WTC11 (cell line): ENCODE data around the gene PREB. TPM values are rescaled to one million over a fixed set of nuclear protein-coding genes. Genes with fewer than 3 reads are reported as not detected.

Experiments used
- ATAC-seq: fragments of 200-7000 bp; cut with Tn5 transposase; 2 replicates; pipeline ENCODE4 v1.10.0; 2021; ENCODE audit warnings: mild to moderate bottlenecking, moderate library complexity
- CTCF ChIA-PET: fragments of 300-600 bp; sonication (Branson Sonifier 250); formaldehyde crosslinking; loops from one replicate; lab custom pipeline; 2021; ENCODE audit warnings: antibody characterized with exemption; lab: Charles Lee
- POLR2A ChIA-PET: fragments of 350-600 bp; sonication (Branson Sonifier 250); formaldehyde crosslinking; loops from one replicate; lab custom pipeline; 2021; ENCODE audit warnings: antibody characterized with exemption; lab: Charles Lee
- DNase-seq: peaks from one replicate; pipeline ENCODE4 v3.0.0; 2021; ENCODE audit warnings: low spot score
- H3K27ac Mint-ChIP-seq: 2 replicates; pipeline ENCODE4 v1.8.0; 2021; ENCODE audit warnings: mixed read lengths
- H3K27me3 Mint-ChIP-seq: 2 replicates; pipeline ENCODE4 v1.8.0; 2021; ENCODE audit warnings: low read depth, mild to moderate bottlenecking, moderate library complexity, mixed read lengths
- H3K36me3 Mint-ChIP-seq: 2 replicates; pipeline ENCODE4 v1.8.0; 2021; ENCODE audit warnings: mixed read lengths
- H3K4me1 Mint-ChIP-seq: 2 replicates; pipeline ENCODE4 v1.8.0; 2022; ENCODE audit warnings: mixed read lengths
- H3K4me3 Mint-ChIP-seq: 2 replicates; pipeline ENCODE4 v1.8.0; 2021; ENCODE audit warnings: mild to moderate bottlenecking, moderate library complexity, mixed read lengths
- H3K9me3 Mint-ChIP-seq: 2 replicates; pipeline ENCODE4 v1.8.0; 2021; ENCODE audit warnings: mixed read lengths
- ATF1 ChIP-seq: sonication (generic); formaldehyde crosslinking; IDR thresholded peaks from 2 replicates; pipeline ENCODE4 v1.8.1; 2023; ENCODE audit warnings: mild to moderate bottlenecking, moderate library complexity, missing genetic modification reagents
- EMX1 ChIP-seq: fragments of 250-450 bp; sonication (Bioruptor Pico); IDR thresholded peaks from 2 replicates; pipeline ENCODE4 v1.8.0; 2021; ENCODE audit warnings: mild to moderate bottlenecking
- ETV6 ChIP-seq: sonication (generic); formaldehyde crosslinking; IDR thresholded peaks from 2 replicates; pipeline ENCODE4 v1.8.1; 2022; ENCODE audit warnings: mild to moderate bottlenecking, missing genetic modification reagents
- FOXK1 ChIP-seq: sonication (generic); formaldehyde crosslinking; IDR thresholded peaks from 2 replicates; pipeline ENCODE4 v1.8.0; 2022; ENCODE audit warnings: mild to moderate bottlenecking, moderate library complexity, missing genetic modification reagents
- FOXP1 ChIP-seq: sonication (generic); formaldehyde crosslinking; IDR thresholded peaks from 2 replicates; pipeline ENCODE4 v1.8.0; 2022; ENCODE audit warnings: missing genetic modification reagents, mild to moderate bottlenecking, moderate library complexity, borderline replicate concordance
- GRHL2 ChIP-seq: fragments of 250-450 bp; sonication (Bioruptor Pico); IDR thresholded peaks from 2 replicates; pipeline ENCODE4 v1.8.0; 2022; ENCODE audit warnings: mild to moderate bottlenecking, moderate library complexity; ENCODE audit not compliant: insufficient replicate concordance, severe bottlenecking
- MXD4 ChIP-seq: fragments of 250-450 bp; sonication (Bioruptor Pico); IDR thresholded peaks from 2 replicates; pipeline ENCODE4 v1.8.0; 2021; ENCODE audit warnings: mild to moderate bottlenecking, moderate library complexity, borderline replicate concordance
- NFYB ChIP-seq: sonication (generic); formaldehyde crosslinking; conservative IDR thresholded peaks from 2 replicates; pipeline ENCODE4 v1.8.0; 2022; ENCODE audit warnings: low read depth, missing genetic modification reagents
- TEAD4 ChIP-seq: sonication (generic); formaldehyde crosslinking; IDR thresholded peaks from 2 replicates; pipeline ENCODE4 v1.8.0; 2022; ENCODE audit warnings: mild to moderate bottlenecking, missing genetic modification reagents
- ZNF317 ChIP-seq: sonication (generic); formaldehyde crosslinking; IDR thresholded peaks from 2 replicates; pipeline ENCODE4 v1.8.1; 2023; ENCODE audit warnings: low read depth, mild to moderate bottlenecking, moderate library complexity, missing genetic modification reagents, borderline replicate concordance
- ZNF423 ChIP-seq: fragments of 250-450 bp; sonication (Bioruptor Pico); IDR thresholded peaks from 2 replicates; pipeline ENCODE4 v2.1.2; 2022; ENCODE audit warnings: mild to moderate bottlenecking, moderate library complexity
- total RNA-seq: library from RNA; stranded (reverse); gene quantifications from 3 replicates; pipeline ENCODE4 v1.2.3, GENCODE V29; 2021
- TF ChIP-seq, protein P1 (sequence below): sonication (generic); formaldehyde crosslinking; IDR thresholded peaks from 2 replicates; pipeline ENCODE4 v1.8.0; 2023; ENCODE audit warnings: missing genetic modification reagents, mild to moderate bottlenecking, borderline replicate concordance
- TF ChIP-seq, protein P2 (sequence below): fragments of 250-450 bp; sonication (Bioruptor Pico); IDR thresholded peaks from 2 replicates; pipeline ENCODE4 v1.9.0; 2021; ENCODE audit warnings: mild to moderate bottlenecking, borderline replicate concordance
- TF ChIP-seq, protein P3 (sequence below): sonication (generic); formaldehyde crosslinking; IDR thresholded peaks from 2 replicates; pipeline ENCODE4 v1.8.1; 2023; ENCODE audit warnings: mild to moderate bottlenecking, missing genetic modification reagents, moderate library complexity
- TF ChIP-seq, protein P4 (sequence below): sonication (generic); formaldehyde crosslinking; IDR thresholded peaks from 2 replicates; pipeline ENCODE4 v1.8.0; 2022; ENCODE audit warnings: mild to moderate bottlenecking, missing genetic modification reagents
- TF ChIP-seq, protein P5 (sequence below): sonication (generic); formaldehyde crosslinking; conservative IDR thresholded peaks from 2 replicates; pipeline ENCODE4 v1.8.1; 2022; ENCODE audit warnings: mild to moderate bottlenecking, missing genetic modification reagents
- TF ChIP-seq, protein P6 (sequence below): sonication (generic); formaldehyde crosslinking; IDR thresholded peaks from 2 replicates; pipeline ENCODE4 v1.8.1; 2023; ENCODE audit warnings: mild to moderate bottlenecking, missing genetic modification reagents, moderate library complexity
- TF ChIP-seq, protein P7 (sequence below): sonication (generic); formaldehyde crosslinking; IDR thresholded peaks from 2 replicates; pipeline ENCODE4 v1.8.0; 2022; ENCODE audit warnings: mild to moderate bottlenecking, missing genetic modification reagents
- TF ChIP-seq, protein P8 (sequence below): sonication (generic); formaldehyde crosslinking; IDR thresholded peaks from 2 replicates; pipeline ENCODE4 v1.8.1; 2023; ENCODE audit warnings: mild to moderate bottlenecking, missing genetic modification reagents

PREB gene
- total RNA-seq, 1 experiment from 2014 or later = 69.2 TPM

DNA sequence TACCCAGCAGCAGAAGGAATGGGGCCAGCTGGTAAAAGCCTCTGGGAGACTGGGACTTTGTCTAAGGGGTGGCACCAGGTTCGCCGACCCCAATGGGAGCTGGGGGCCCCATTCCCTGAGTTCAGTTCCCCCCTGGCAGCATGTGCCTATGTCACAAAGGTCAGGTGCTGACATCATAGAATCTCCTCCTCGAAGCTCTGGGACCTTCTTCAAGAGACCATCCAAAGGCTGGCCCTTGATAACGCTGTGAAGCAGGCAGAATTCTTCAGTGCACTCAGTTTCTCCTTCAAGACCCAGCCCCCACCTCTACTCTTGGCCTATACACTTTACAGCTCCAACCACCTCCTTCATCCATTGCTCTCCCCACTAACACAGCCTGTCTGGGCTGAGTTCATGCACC, 4.9 kb upstream of the PREB start, which contains the start of gene PRR30:
Gene PRR30 (minus strand): TSS at position 101 of the 400 bp plus-strand sequence. CDS start 1,081 bp downstream, outside the sequence.
- ATAC-seq (no peak), DNase-seq (no peak)
- ChIA-PET CTCF (interaction anchor here (0.5 to 1.4 kb wide), 2 partner anchors 30 to 107 kb away, joined by 3 to 4 read pairs; no protein-coding TSS in a partner anchor), POLR2A (no interaction called here)
- no peaks in the 10 kb centered on the region; the same call in 1 of the 2 replicates for H3K36me3 Mint-ChIP-seq
- TF ChIP-seq, protein P1, sequence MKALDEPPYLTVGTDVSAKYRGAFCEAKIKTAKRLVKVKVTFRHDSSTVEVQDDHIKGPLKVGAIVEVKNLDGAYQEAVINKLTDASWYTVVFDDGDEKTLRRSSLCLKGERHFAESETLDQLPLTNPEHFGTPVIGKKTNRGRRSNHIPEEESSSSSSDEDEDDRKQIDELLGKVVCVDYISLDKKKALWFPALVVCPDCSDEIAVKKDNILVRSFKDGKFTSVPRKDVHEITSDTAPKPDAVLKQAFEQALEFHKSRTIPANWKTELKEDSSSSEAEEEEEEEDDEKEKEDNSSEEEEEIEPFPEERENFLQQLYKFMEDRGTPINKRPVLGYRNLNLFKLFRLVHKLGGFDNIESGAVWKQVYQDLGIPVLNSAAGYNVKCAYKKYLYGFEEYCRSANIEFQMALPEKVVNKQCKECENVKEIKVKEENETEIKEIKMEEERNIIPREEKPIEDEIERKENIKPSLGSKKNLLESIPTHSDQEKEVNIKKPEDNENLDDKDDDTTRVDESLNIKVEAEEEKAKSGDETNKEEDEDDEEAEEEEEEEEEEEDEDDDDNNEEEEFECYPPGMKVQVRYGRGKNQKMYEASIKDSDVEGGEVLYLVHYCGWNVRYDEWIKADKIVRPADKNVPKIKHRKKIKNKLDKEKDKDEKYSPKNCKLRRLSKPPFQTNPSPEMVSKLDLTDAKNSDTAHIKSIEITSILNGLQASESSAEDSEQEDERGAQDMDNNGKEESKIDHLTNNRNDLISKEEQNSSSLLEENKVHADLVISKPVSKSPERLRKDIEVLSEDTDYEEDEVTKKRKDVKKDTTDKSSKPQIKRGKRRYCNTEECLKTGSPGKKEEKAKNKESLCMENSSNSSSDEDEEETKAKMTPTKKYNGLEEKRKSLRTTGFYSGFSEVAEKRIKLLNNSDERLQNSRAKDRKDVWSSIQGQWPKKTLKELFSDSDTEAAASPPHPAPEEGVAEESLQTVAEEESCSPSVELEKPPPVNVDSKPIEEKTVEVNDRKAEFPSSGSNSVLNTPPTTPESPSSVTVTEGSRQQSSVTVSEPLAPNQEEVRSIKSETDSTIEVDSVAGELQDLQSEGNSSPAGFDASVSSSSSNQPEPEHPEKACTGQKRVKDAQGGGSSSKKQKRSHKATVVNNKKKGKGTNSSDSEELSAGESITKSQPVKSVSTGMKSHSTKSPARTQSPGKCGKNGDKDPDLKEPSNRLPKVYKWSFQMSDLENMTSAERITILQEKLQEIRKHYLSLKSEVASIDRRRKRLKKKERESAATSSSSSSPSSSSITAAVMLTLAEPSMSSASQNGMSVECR = no peak
- no peak for TF ChIP-seq ZNF317 (CRISPR knock-in tag)
- TF ChIP-seq FOXK1 (CRISPR knock-in tag) = no peak
- TF ChIP-seq, protein P2, sequence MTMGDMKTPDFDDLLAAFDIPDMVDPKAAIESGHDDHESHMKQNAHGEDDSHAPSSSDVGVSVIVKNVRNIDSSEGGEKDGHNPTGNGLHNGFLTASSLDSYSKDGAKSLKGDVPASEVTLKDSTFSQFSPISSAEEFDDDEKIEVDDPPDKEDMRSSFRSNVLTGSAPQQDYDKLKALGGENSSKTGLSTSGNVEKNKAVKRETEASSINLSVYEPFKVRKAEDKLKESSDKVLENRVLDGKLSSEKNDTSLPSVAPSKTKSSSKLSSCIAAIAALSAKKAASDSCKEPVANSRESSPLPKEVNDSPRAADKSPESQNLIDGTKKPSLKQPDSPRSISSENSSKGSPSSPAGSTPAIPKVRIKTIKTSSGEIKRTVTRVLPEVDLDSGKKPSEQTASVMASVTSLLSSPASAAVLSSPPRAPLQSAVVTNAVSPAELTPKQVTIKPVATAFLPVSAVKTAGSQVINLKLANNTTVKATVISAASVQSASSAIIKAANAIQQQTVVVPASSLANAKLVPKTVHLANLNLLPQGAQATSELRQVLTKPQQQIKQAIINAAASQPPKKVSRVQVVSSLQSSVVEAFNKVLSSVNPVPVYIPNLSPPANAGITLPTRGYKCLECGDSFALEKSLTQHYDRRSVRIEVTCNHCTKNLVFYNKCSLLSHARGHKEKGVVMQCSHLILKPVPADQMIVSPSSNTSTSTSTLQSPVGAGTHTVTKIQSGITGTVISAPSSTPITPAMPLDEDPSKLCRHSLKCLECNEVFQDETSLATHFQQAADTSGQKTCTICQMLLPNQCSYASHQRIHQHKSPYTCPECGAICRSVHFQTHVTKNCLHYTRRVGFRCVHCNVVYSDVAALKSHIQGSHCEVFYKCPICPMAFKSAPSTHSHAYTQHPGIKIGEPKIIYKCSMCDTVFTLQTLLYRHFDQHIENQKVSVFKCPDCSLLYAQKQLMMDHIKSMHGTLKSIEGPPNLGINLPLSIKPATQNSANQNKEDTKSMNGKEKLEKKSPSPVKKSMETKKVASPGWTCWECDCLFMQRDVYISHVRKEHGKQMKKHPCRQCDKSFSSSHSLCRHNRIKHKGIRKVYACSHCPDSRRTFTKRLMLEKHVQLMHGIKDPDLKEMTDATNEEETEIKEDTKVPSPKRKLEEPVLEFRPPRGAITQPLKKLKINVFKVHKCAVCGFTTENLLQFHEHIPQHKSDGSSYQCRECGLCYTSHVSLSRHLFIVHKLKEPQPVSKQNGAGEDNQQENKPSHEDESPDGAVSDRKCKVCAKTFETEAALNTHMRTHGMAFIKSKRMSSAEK = no peak
- no peak for TF ChIP-seq TEAD4 (CRISPR knock-in tag)
- no peak within 1 kb of the TSS for H3K4me3 Mint-ChIP-seq
- 0 out of 2 replicates have a peak, but pooled peaks cover 3% of the 10 kb centered on the region for H3K4me1 Mint-ChIP-seq
- H3K27me3 Mint-ChIP-seq = peaks cover 11% of the 10 kb centered on the region
- H3K9me3 Mint-ChIP-seq = no peaks in the 10 kb centered on the region
- H3K27ac Mint-ChIP-seq = no peak within 1 kb of the TSS

DNA sequence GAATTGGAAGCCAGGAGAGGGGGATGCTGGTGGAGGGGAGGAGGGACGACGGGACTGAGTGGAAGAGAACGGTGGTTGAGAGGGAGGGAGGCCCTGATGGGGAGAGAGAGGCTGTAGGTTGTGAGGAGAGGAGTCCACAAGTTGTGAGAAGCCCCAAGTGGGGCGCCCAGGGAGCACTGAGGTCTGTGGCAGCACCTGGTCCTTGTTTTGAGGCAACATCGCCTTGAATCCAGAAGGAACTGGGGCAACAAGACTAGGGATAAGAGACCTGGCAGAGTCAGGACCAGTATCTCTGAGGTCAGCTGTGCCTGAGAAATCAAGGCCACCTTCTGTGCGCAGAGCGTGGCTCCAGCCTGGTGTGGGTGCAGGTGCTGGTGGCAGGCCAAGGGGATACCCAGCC, 3.7 kb upstream of the PREB start:
- Mint-ChIP-seq H3K4me3 (no peak overlapping the region), H3K27me3 (peaks cover 8% of the 10 kb centered on the region), H3K36me3 (peaks cover 4% of the 10 kb centered on the region), H3K27ac (no peak overlapping the region), H3K9me3 (no peaks in the 10 kb centered on the region), H3K4me1 (peaks cover 11% of the 10 kb centered on the region)
- ChIA-PET CTCF (no interaction called here), POLR2A (no interaction called here)
- no peak for ATAC-seq
- DNase-seq = no peak
- TF ChIP-seq FOXK1 (CRISPR knock-in tag) (no peak), GRHL2 (no peak), MXD4 (no peak), EMX1 (no peak), ATF1 (no peak), ZNF423 (no peak), NFYB (no peak), FOXP1 (CRISPR knock-in tag) (no peak), ETV6 (CRISPR knock-in tag) (no peak)
- TF ChIP-seq, protein P3, sequence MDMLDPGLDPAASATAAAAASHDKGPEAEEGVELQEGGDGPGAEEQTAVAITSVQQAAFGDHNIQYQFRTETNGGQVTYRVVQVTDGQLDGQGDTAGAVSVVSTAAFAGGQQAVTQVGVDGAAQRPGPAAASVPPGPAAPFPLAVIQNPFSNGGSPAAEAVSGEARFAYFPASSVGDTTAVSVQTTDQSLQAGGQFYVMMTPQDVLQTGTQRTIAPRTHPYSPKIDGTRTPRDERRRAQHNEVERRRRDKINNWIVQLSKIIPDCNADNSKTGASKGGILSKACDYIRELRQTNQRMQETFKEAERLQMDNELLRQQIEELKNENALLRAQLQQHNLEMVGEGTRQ (CRISPR knock-in tag) = no peak
- TF ChIP-seq, protein P4, sequence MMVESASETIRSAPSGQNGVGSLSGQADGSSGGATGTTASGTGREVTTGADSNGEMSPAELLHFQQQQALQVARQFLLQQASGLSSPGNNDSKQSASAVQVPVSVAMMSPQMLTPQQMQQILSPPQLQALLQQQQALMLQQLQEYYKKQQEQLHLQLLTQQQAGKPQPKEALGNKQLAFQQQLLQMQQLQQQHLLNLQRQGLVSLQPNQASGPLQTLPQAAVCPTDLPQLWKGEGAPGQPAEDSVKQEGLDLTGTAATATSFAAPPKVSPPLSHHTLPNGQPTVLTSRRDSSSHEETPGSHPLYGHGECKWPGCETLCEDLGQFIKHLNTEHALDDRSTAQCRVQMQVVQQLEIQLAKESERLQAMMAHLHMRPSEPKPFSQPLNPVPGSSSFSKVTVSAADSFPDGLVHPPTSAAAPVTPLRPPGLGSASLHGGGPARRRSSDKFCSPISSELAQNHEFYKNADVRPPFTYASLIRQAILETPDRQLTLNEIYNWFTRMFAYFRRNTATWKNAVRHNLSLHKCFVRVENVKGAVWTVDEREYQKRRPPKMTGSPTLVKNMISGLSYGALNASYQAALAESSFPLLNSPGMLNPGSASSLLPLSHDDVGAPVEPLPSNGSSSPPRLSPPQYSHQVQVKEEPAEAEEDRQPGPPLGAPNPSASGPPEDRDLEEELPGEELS = no peak
- TF ChIP-seq, protein P5, sequence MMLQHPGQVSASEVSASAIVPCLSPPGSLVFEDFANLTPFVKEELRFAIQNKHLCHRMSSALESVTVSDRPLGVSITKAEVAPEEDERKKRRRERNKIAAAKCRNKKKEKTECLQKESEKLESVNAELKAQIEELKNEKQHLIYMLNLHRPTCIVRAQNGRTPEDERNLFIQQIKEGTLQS (CRISPR knock-in tag) = no peak
- TF ChIP-seq, protein P6, sequence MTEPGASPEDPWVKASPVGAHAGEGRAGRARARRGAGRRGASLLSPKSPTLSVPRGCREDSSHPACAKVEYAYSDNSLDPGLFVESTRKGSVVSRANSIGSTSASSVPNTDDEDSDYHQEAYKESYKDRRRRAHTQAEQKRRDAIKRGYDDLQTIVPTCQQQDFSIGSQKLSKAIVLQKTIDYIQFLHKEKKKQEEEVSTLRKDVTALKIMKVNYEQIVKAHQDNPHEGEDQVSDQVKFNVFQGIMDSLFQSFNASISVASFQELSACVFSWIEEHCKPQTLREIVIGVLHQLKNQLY = no peak
- TF ChIP-seq, protein P7, sequence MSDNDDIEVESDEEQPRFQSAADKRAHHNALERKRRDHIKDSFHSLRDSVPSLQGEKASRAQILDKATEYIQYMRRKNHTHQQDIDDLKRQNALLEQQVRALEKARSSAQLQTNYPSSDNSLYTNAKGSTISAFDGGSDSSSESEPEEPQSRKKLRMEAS (CRISPR knock-in tag) = no peak
- TF ChIP-seq, protein P8, sequence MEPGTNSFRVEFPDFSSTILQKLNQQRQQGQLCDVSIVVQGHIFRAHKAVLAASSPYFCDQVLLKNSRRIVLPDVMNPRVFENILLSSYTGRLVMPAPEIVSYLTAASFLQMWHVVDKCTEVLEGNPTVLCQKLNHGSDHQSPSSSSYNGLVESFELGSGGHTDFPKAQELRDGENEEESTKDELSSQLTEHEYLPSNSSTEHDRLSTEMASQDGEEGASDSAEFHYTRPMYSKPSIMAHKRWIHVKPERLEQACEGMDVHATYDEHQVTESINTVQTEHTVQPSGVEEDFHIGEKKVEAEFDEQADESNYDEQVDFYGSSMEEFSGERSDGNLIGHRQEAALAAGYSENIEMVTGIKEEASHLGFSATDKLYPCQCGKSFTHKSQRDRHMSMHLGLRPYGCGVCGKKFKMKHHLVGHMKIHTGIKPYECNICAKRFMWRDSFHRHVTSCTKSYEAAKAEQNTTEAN (CRISPR knock-in tag) = no peak
